ENCODE results near the gene ARID1B.

- TF ChIP-seq CEBPB (IDR thresholded peaks at IDR 0.05; ENCODE audit: low read depth, low read length) (no peak), MXI1 (IDR thresholded peaks at IDR 0.05; ENCODE audit: borderline replicate concordance, low read depth, low read length) (no peak), RAD21 (IDR thresholded peaks at IDR 0.05; ENCODE audit: low read length) (no peak), POLR2A (IDR thresholded peaks at IDR 0.05; ENCODE audit: low read depth, low read length) (no peak), SMC3 (IDR thresholded peaks at IDR 0.05; ENCODE audit: low read depth, low read length) (no peak), RFX5 (IDR thresholded peaks at IDR 0.05; ENCODE audit: low read depth, low read length) (no peak), BHLHE40 (IDR thresholded peaks at IDR 0.05; ENCODE audit: low read depth, low read length) (no peak), FOS (IDR thresholded peaks at IDR 0.05; ENCODE audit: low read depth, low read length) (no peak), RCOR1 (IDR thresholded peaks at IDR 0.05; ENCODE audit: insufficient replicate concordance, low read length) (no peak), MAFK (IDR thresholded peaks at IDR 0.05; ENCODE audit: low read depth, low read length) (no peak)
- TF ChIP-seq, protein P1, sequence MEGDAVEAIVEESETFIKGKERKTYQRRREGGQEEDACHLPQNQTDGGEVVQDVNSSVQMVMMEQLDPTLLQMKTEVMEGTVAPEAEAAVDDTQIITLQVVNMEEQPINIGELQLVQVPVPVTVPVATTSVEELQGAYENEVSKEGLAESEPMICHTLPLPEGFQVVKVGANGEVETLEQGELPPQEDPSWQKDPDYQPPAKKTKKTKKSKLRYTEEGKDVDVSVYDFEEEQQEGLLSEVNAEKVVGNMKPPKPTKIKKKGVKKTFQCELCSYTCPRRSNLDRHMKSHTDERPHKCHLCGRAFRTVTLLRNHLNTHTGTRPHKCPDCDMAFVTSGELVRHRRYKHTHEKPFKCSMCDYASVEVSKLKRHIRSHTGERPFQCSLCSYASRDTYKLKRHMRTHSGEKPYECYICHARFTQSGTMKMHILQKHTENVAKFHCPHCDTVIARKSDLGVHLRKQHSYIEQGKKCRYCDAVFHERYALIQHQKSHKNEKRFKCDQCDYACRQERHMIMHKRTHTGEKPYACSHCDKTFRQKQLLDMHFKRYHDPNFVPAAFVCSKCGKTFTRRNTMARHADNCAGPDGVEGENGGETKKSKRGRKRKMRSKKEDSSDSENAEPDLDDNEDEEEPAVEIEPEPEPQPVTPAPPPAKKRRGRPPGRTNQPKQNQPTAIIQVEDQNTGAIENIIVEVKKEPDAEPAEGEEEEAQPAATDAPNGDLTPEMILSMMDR (conservative IDR thresholded peaks at IDR 0.05; ENCODE audit: low read depth, low read length) = no peak
- TF ChIP-seq, protein P2, sequence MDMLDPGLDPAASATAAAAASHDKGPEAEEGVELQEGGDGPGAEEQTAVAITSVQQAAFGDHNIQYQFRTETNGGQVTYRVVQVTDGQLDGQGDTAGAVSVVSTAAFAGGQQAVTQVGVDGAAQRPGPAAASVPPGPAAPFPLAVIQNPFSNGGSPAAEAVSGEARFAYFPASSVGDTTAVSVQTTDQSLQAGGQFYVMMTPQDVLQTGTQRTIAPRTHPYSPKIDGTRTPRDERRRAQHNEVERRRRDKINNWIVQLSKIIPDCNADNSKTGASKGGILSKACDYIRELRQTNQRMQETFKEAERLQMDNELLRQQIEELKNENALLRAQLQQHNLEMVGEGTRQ (IDR thresholded peaks at IDR 0.05; ENCODE audit: low read depth, low read length) = no peak
- TF ChIP-seq, protein P3, sequence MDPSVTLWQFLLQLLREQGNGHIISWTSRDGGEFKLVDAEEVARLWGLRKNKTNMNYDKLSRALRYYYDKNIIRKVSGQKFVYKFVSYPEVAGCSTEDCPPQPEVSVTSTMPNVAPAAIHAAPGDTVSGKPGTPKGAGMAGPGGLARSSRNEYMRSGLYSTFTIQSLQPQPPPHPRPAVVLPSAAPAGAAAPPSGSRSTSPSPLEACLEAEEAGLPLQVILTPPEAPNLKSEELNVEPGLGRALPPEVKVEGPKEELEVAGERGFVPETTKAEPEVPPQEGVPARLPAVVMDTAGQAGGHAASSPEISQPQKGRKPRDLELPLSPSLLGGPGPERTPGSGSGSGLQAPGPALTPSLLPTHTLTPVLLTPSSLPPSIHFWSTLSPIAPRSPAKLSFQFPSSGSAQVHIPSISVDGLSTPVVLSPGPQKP (IDR thresholded peaks at IDR 0.05; ENCODE audit: borderline replicate concordance, low read depth, low read length) = no peak
Measured at GRCh38 chr6:157120534-157121232, 343.5 kb downstream of the ARID1B start.

Measured in IMR-90 (cell line).